Uterus (tissue), 4 donors: ENCODE measurements around the gene TOLLIP. TPM values are rescaled to one million over a fixed set of nuclear protein-coding genes. Genes with fewer than 3 reads are reported as not detected.

Experiments
- DNase-seq, 2 donors: peaks; one replicate each; pipeline ENCODE4 v3.0.0-alpha.2; 2019 to 2020
- H3K27ac ChIP-seq, 2 donors: fragments of 200-600 bp; sonication (generic); 1 replicate in 1 of 2; 2 replicates in 1 of 2; pipeline ENCODE4 v1.5.1; 2016 to 2018
- H3K27me3 ChIP-seq, 2 donors: fragments of 200-600 bp; sonication (generic); one replicate each; pipeline ENCODE4 v1.5.1; 2018 to 2019; ENCODE audit warnings: control low read depth in 1 of 2
- H3K36me3 ChIP-seq, 2 donors: fragments of 200-600 bp; sonication (generic); one replicate each; pipeline ENCODE4 v1.5.1; 2019; ENCODE audit warnings: control low read depth in 1 of 2
- H3K4me1 ChIP-seq, 2 donors: fragments of 200-600 bp; sonication (generic); one replicate each; pipeline ENCODE4 v1.5.1; 2018 to 2019; ENCODE audit warnings: control low read depth in 1 of 2
- H3K4me3 ChIP-seq, 2 donors: fragments of 200-600 bp; sonication (generic); 1 replicate in 1 of 2; 2 replicates in 1 of 2; pipeline ENCODE4 v1.5.1; 2018 to 2019; ENCODE audit warnings: mild to moderate bottlenecking in 1 of 2
- H3K9me3 ChIP-seq, 2 donors: fragments of 200-600 bp; sonication (generic); one replicate each; pipeline ENCODE4 v1.5.1; 2019; ENCODE audit warnings: control low read depth in 1 of 2
- POLR2A ChIP-seq, 2 donors: fragments of 450-650 bp; IDR thresholded peaks; one replicate each; pipeline ENCODE4 v1.6.1; 2016; ENCODE audit warnings: antibody characterized with exemption in 2 of 2, mild to moderate bottlenecking in 1 of 2, moderate library complexity in 1 of 2
- intact Hi-C: fragments of 100-400 bp; cut with DNase I; formaldehyde crosslinking; loops from one replicate; pipeline ENCODE4 v1.15.1; 2023; ENCODE audit warnings: low total_unique reads
- total RNA-seq, 4 donors: library from RNA; depleted of rRNA in 3 of 4; stranded (reverse); fragments of >200 nt in 3 of 4; gene quantifications; one replicate each; pipeline versions ENCODE4 v1.1.0 to v1.2.4, GENCODE V29; 2014 to 2023
- TF ChIP-seq, protein P1 (sequence below), 4 experiments: fragments of 200-600 bp in 2 of 4; fragments of 450-650 bp in 2 of 4; sonication (generic) in 2 of 4; IDR thresholded peaks; one replicate each; pipeline ENCODE4 v1.5.1; 2016 to 2019; ENCODE audit warnings: antibody characterized with exemption in 4 of 4, mild to moderate bottlenecking in 2 of 4, moderate library complexity in 1 of 4
- donor health status: DM: yes; HTN: yes; CAD: no.

TOLLIP gene
- total RNA-seq, 4 donors from 2014 or later: 5.9 to 86.8 (median 36.2) TPM

DNA sequence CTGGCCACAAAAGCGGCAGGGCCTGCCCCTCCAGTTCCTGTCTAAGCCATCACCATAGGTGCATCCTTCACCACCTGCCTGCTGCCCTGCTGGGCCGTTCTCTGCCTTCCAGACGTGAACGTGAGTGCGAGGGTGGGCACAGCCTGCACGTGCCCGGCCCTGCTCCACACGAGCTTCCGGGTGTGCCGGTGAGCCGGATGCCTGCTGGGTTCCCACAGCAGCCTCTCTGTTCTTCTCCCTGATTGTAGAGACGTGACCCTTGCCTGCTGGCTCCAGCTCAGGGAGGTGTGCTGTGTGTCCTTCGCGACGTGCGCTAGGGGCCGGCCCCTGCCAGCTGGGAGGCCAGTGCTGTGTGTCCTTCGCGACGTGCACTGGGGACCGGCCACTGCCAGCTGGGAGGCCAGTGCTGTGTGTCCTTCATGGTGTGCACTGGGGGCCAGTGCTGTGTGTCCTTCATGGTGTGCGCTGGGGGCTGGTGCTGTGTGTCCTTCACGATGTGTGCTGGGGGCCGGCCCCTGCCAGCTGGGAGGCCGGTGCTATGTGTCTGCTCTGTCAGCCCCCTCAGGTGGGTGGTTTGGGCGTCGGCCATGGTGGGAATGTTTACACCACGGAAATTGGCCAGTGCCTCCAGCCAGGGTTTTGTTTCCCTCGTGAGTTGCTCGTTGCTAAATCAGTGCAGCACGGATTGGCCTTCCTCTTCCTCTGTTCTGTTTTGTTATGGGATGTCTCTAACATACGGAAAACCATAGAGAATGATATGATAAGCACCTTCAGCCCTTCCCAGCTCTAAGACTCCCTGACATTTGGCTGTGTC lies 44.9 kb upstream of the TOLLIP start:
- TF ChIP-seq, protein P1, sequence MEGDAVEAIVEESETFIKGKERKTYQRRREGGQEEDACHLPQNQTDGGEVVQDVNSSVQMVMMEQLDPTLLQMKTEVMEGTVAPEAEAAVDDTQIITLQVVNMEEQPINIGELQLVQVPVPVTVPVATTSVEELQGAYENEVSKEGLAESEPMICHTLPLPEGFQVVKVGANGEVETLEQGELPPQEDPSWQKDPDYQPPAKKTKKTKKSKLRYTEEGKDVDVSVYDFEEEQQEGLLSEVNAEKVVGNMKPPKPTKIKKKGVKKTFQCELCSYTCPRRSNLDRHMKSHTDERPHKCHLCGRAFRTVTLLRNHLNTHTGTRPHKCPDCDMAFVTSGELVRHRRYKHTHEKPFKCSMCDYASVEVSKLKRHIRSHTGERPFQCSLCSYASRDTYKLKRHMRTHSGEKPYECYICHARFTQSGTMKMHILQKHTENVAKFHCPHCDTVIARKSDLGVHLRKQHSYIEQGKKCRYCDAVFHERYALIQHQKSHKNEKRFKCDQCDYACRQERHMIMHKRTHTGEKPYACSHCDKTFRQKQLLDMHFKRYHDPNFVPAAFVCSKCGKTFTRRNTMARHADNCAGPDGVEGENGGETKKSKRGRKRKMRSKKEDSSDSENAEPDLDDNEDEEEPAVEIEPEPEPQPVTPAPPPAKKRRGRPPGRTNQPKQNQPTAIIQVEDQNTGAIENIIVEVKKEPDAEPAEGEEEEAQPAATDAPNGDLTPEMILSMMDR (IDR thresholded peaks at IDR 0.05): no peak
- no peak for TF ChIP-seq POLR2A (IDR thresholded peaks at IDR 0.05)
- intact Hi-C loops: no loop called here
- DNase-seq: no peak

DNA sequence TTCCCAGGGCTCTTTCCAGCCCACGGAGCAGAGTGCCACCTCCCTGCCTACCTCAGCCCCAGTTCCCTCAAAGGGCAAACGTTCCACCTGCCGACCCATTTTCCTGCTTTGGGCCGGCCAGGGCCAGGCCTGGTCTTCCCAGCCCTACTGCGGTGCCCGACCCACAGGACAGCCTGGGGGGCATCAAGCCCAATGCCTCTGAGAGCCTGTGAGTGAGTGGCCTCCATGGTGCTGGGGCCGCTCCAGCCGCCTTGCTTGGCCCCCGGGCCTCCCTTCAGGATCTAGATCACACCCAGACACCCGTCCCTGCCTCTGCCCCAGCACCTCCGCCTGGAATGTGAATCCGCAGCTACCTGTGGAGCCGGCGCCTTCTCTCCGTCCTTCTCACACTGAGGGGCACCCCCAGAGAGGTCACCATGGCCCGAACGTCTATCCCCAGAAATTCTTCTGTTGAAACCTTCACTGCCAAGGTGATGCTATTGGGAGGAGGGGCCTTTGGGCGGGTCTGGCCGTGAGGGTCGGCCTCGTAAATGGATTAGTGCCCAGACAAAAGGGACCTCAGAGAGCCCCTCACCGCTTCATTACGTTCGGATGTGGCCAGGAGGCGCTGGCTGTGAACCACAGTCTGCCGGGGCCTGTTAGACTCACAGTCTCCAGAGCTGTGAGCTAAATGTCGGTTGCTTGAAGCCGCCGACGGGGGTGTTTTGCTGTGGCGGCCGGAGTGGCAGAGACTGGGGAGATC lies 44.1 kb upstream of the TOLLIP start:
- Histone ChIP-seq H3K27me3 (no peaks in the 10 kb centered on the region), H3K9me3 (no peaks in the 10 kb centered on the region), H3K4me1 (no peaks in the 10 kb centered on the region), H3K36me3 (no peaks in the 10 kb centered on the region), H3K27ac (no peak overlapping the region), H3K4me3 (no peak overlapping the region)
- DNase-seq: no peak
- intact Hi-C loops: no loop called here
- TF ChIP-seq POLR2A (IDR thresholded peaks at IDR 0.05): no peak
- TF ChIP-seq, protein P1 (IDR thresholded peaks at IDR 0.05): no peak

More for the DNA sequence above, 44.9 kb upstream of the TOLLIP start:
- H3K36me3 ChIP-seq: no peaks in the 10 kb centered on the region
- H3K27ac ChIP-seq: no peak overlapping the region
- no peak overlapping the region for H3K4me3 ChIP-seq
- no peaks in the 10 kb centered on the region for H3K4me1 ChIP-seq
- H3K9me3 ChIP-seq: no peaks in the 10 kb centered on the region
- no peaks in the 10 kb centered on the region for H3K27me3 ChIP-seq

DNA sequence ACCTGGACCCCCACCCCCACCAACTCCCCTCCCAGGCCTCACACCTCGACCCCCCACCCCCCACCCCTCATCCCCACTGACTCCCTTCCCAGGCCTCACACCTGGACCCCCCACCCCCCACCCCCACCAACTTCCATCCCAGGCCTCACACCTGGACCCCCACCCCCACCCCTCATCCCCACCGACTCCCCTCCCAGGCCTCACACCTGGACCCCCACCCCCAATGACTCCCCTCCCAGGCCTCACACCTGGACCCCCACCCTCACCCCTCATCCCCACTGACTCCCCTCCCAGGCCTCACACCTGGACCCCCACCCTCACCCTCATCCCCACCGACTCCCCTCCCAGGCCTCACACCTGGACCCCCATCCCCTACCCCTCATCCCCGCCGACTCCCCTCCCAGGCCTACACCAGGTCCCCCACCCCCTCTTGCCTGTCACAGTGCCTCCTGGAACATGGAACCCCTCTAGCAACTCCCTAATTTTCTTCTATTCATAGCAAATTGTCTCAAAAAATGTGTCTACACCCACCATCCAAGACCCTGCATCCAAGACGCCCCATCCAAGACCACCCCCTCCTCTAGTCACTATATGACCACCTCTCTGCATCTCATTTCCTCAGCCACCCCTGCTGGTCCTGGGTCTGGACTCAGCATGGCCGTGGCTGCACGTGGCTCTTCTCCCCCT lies 43.4 kb upstream of the TOLLIP start:
- no peak for DNase-seq
- TF ChIP-seq, protein P1 (IDR thresholded peaks at IDR 0.05): no peak
- TF ChIP-seq POLR2A (IDR thresholded peaks at IDR 0.05): no peak
- Histone ChIP-seq H3K4me1 (no peaks in the 10 kb centered on the region), H3K9me3 (no peaks in the 10 kb centered on the region), H3K36me3 (no peaks in the 10 kb centered on the region), H3K27me3 (no peaks in the 10 kb centered on the region), H3K27ac (no peak overlapping the region), H3K4me3 (no peak overlapping the region)
- intact Hi-C loops: no loop called here

DNA sequence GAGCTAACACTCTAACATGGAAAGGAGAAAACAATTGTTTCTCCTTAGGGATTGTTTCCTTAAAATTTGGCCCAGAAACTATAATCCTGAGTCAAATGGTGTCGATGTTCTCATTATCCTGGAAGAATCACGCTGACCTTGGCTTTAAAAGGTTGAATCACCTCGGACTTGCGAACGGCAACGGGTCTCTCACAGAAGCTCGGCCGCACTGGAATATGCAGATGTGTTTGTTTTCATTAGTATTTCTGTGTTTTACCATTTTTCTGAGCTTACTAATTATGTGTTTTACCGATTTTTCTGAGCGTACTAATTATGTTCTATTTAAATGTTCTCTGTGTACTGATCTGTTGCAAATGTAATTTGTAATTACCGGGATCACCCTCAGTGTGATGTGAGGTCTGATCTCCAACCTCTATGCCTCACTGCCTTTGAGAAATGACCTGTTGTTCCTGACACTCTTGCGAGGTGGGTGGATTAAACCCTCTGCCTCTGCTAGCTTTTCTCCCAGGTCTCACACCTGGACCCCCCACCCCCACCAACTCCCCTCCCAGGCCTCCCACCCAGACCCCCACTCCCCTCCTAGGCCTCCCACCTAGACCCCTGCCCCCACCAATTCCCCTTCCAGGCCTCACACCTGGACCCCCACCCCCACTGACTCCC lies 42.0 kb upstream of the TOLLIP start:
- no peaks in the 10 kb centered on the region for H3K9me3 ChIP-seq
- H3K4me3 ChIP-seq: no peak overlapping the region
- H3K36me3 ChIP-seq: no peaks in the 10 kb centered on the region
- intact Hi-C loops: no loop called here
- DNase-seq: no peak
- no peak for TF ChIP-seq POLR2A (IDR thresholded peaks at IDR 0.05)
- TF ChIP-seq, protein P1 (IDR thresholded peaks at IDR 0.05): no peak
- H3K27me3 ChIP-seq: no peaks in the 10 kb centered on the region
- H3K4me1 ChIP-seq: no peaks in the 10 kb centered on the region
- H3K27ac ChIP-seq: no peak overlapping the region
